ENCODE data around the gene MACROD2. TPM values are rescaled to one million over a fixed set of nuclear protein-coding genes. Genes with fewer than 3 reads are reported as not detected.

MACROD2 gene
- total and polyA plus RNA-seq, 11 donors, result 0.54 to 5.4 (median 2.4) TPM

DNA sequence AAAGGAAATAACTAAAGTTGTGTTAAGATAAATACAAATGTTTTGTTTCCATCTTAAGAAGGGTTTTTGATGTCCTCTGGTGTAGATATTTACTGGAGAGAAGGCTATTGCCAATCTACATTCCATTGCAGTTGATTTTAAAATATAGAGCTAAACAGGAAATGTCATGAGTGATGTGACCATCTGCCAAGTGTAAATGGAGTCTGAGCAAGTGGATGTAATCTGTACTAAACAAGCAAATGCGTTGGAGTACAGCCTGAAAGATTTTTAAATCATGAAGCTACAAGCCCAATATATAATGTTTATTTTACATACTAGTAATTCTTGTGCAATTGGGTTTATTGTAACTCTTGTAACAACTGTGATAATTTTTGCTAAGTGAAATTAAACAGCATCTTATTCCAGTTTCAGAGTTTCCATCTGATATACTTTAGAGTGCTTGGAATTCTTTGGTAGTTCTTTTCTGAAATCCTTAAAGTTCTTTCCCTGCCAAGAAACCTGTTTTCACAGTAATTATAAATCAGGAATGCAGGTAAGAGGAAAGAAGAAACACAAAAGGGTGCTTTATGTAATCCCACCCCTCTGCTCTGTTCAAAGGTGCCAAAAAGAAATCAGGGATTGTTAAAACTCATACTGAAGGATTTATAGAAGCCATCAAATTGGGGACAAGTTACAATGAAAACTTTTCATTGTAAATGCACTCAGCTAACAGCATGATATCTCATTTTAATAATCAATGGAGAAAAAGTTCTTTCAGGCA is 389.3 kb downstream of the MACROD2 start:
- intact Hi-C loops (cut with DNase I), result no loop called here
- 24 to 41% (median 28%) methylated on average over 1 of the region's 1 CpG for WGBS, 4 donors

DNA sequence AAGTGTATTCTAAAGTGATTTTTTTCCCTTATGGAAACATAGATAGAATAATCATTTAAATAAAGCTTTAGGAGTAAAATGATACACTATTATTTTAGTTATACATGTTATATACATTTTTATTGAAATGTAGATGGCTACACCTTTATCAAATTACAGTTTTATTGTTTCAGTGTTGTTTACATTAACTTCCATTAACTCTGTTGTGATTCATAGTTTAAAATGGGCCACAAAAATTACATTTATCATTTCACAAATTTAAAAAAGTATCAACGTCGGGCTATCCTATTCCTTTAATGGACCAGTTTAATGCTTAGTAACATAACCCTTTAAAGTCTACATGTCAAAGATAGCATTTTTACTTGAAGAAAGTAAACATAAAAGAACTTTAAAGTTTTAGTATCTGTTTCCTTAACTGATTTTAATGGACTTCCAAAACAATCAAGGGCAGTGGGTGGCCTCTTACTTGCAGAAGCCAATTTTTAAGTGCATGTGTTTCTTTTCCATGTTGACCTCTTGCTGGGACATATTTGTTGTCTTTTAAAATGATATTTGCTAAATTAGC is 389.9 kb downstream of the MACROD2 start:
- Histone ChIP-seq H3K36me3 (no peaks in the 10 kb centered on the region), H3K4me3 (no peak overlapping the region), H3K27ac (no peak overlapping the region), H3K9me3 (peaks cover 0 to 17% (median 0%) of the 10 kb centered on the region in 12 donors), H3K4me1 (no peaks in the 10 kb centered on the region), H3K27me3 (no peaks in the 10 kb centered on the region)
- WGBS, 4 donors, result 82 to 87% (median 85%) methylated on average over 2 of the region's 2 CpGs
- intact Hi-C loops (cut with DNase I), result no loop called here
- ATAC-seq (no peak), DNase-seq (no peak)
- no peak for TF ChIP-seq POLR2A (IDR thresholded peaks at IDR 0.05)
- TF ChIP-seq, protein P1, sequence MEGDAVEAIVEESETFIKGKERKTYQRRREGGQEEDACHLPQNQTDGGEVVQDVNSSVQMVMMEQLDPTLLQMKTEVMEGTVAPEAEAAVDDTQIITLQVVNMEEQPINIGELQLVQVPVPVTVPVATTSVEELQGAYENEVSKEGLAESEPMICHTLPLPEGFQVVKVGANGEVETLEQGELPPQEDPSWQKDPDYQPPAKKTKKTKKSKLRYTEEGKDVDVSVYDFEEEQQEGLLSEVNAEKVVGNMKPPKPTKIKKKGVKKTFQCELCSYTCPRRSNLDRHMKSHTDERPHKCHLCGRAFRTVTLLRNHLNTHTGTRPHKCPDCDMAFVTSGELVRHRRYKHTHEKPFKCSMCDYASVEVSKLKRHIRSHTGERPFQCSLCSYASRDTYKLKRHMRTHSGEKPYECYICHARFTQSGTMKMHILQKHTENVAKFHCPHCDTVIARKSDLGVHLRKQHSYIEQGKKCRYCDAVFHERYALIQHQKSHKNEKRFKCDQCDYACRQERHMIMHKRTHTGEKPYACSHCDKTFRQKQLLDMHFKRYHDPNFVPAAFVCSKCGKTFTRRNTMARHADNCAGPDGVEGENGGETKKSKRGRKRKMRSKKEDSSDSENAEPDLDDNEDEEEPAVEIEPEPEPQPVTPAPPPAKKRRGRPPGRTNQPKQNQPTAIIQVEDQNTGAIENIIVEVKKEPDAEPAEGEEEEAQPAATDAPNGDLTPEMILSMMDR (IDR thresholded peaks at IDR 0.05), result no peak

More for the DNA sequence above, 389.3 kb downstream of the MACROD2 start:
- no peak for TF ChIP-seq POLR2A (IDR thresholded peaks at IDR 0.05)
- TF ChIP-seq, protein P1 (IDR thresholded peaks at IDR 0.05), result no peak
- DNase-seq (no peak), ATAC-seq (no peak)
- H3K9me3 ChIP-seq, result peaks cover 0 to 17% (median 0%) of the 10 kb centered on the region in 12 donors
- H3K36me3 ChIP-seq, result no peaks in the 10 kb centered on the region
- no peaks in the 10 kb centered on the region for H3K4me1 ChIP-seq
- H3K4me3 ChIP-seq, result no peak overlapping the region
- no peaks in the 10 kb centered on the region for H3K27me3 ChIP-seq
- no peak overlapping the region for H3K27ac ChIP-seq

DNA sequence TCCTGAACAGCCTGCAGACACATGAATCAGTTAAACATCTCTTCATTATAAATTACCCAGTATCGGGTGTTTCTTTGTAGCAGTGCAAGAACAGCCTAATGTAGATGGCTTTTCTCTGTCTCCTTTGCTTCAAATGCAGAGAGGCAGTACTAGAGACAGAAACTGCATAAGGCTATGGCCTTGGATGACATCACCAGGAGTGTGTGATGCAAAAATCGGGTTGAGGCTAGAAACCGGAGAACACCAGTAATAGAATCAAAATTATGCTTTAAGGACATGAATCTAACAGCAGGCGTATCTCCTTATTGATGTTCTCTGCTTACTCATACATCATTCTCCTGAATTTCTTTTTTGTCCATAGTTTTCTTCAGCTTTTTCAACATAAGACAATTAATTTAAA is 391.4 kb downstream of the MACROD2 start:
- H3K4me3 ChIP-seq, result no peak overlapping the region
- whole genome bisulfite sequencing, 4 donors, result 89 to 90% (median 89%) methylated on average over 4 of the region's 4 CpGs
- ATAC-seq (no peak), DNase-seq (no peak)
- H3K36me3 ChIP-seq, result no peaks in the 10 kb centered on the region
- H3K27me3 ChIP-seq, result no peaks in the 10 kb centered on the region
- H3K27ac ChIP-seq, result no peak overlapping the region
- no peaks in the 10 kb centered on the region for H3K4me1 ChIP-seq
- peaks cover 0 to 17% (median 0%) of the 10 kb centered on the region in 12 donors for H3K9me3 ChIP-seq
- no peak for TF ChIP-seq POLR2A (IDR thresholded peaks at IDR 0.05)
- TF ChIP-seq, protein P1 (IDR thresholded peaks at IDR 0.05), result no peak
- intact Hi-C loops (cut with DNase I), result no loop called here

DNA sequence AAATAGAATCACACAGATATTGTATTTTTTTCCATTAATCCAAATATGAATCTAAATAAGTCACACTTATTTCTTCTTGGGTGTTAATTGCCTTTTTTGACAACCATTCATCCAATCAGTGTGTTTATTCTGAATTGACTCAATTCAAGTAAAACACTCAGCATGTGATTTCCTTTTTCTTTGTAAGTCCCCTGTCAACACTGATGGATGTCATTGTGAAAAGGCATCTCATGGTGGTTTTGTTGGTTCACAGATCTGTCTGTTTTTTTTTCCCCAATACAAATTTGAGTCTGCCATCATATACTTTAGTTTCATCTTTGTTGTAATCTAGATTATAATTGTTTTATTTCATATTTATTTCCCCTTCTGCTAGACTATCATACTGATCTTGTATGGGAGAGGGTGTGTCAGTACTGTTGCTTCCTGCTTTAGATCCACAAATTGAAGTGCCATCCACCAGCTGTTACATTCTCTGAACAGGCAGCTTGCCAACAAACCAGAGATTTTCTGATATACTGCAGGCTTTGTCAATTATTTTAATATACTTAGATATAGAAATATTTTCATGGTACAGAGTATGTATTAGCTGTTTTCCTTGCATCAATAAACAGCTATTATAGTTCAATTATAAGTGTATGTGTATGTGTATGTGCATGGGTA is 406.3 kb downstream of the MACROD2 start:
- intact Hi-C loops (cut with DNase I), result no loop called here
- Histone ChIP-seq H3K36me3 (no peaks in the 10 kb centered on the region), H3K9me3 (peaks cover 0 to under 1% (median 0%) of the 10 kb centered on the region in 12 donors), H3K4me3 (no peak overlapping the region), H3K4me1 (no peaks in the 10 kb centered on the region), H3K27ac (no peak overlapping the region), H3K27me3 (no peaks in the 10 kb centered on the region)
- no peak for TF ChIP-seq POLR2A (IDR thresholded peaks at IDR 0.05)
- TF ChIP-seq, protein P1 (IDR thresholded peaks at IDR 0.05), result no peak
- ATAC-seq, result no peak
- DNase-seq, result no peak
